ENCODE data around the gene BPIFB6. TPM values are rescaled to one million over a fixed set of nuclear protein-coding genes. Genes with fewer than 3 reads are reported as not detected.

BPIFB6 gene
- polyA plus RNA-seq, 2 of the 4 experiments (the other 2 are of a cell fraction), result not detected

GRCh38 chr20:33064572-33065287 lies 33.3 kb downstream of the BPIFB6 start:
- no peak overlapping the region for H3K4me3 ChIP-seq
- TF ChIP-seq HES2 (IDR thresholded peaks at IDR 0.05) (no peak), RARB (CRISPR knock-in tag; IDR thresholded peaks at IDR 0.05) (no peak), RFX5 (IDR thresholded peaks at IDR 0.05) (no peak), POLR2A (IDR thresholded peaks at IDR 0.05; ENCODE audit: low read length) (no peak), HOXA7 (CRISPR knock-in tag; IDR thresholded peaks at IDR 0.05) (no peak), KDM1A (IDR thresholded peaks at IDR 0.05; ENCODE audit: low read depth) (no peak), EP300 (IDR thresholded peaks at IDR 0.05) (no peak), ZFP36 (IDR thresholded peaks at IDR 0.05; ENCODE audit: borderline replicate concordance, partially characterized antibody) (no peak), GATA3 (IDR thresholded peaks at IDR 0.05; ENCODE audit: borderline replicate concordance) (no peak), FOSL2 (IDR thresholded peaks at IDR 0.05) (no peak), FOSL2 (CRISPR knock-in tag; IDR thresholded peaks at IDR 0.05) (no peak), JUN (IDR thresholded peaks at IDR 0.05) (no peak), POLR2AphosphoS2 (conservative IDR thresholded peaks at IDR 0.05; ENCODE audit: low read length) (no peak), NPAS2 (CRISPR knock-in tag; IDR thresholded peaks at IDR 0.05; ENCODE audit: borderline replicate concordance) (no peak), HEYL (CRISPR knock-in tag; IDR thresholded peaks at IDR 0.05) (no peak), ZC3H11A (IDR thresholded peaks at IDR 0.05) (no peak), NFE2L2 (conservative IDR thresholded peaks at IDR 0.05; ENCODE audit: low read length) (no peak), EHF (CRISPR knock-in tag; IDR thresholded peaks at IDR 0.05) (no peak), CHD4 (IDR thresholded peaks at IDR 0.05; ENCODE audit: borderline replicate concordance) (no peak), FOSB (CRISPR knock-in tag; IDR thresholded peaks at IDR 0.05) (no peak)
- TF ChIP-seq, protein P1, sequence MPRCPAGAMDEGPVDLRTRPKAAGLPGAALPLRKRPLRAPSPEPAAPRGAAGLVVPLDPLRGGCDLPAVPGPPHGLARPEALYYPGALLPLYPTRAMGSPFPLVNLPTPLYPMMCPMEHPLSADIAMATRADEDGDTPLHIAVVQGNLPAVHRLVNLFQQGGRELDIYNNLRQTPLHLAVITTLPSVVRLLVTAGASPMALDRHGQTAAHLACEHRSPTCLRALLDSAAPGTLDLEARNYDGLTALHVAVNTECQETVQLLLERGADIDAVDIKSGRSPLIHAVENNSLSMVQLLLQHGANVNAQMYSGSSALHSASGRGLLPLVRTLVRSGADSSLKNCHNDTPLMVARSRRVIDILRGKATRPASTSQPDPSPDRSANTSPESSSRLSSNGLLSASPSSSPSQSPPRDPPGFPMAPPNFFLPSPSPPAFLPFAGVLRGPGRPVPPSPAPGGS (IDR thresholded peaks at IDR 0.05), result no peak
- 52% methylated on average over 11 of the region's 11 CpGs for WGBS (ENCODE audit: missing lambda C conversion rate)
- POLR2A ChIA-PET, result no interaction called here
- no peak for DNase-seq (ENCODE audit: low read depth in 1 of 2, low spot score in 1 of 2)
- no peak overlapping the region for H3K4me2 ChIP-seq
- CTCF ChIA-PET, result no interaction called here
- FAIRE-seq, result no peak
- H3K27ac ChIP-seq, result no peak overlapping the region
- H3K4me1 ChIP-seq, result no peaks in the 10 kb centered on the region
- no peaks in the 10 kb centered on the region for H3K9me3 ChIP-seq
- no peak for ATAC-seq

DNA sequence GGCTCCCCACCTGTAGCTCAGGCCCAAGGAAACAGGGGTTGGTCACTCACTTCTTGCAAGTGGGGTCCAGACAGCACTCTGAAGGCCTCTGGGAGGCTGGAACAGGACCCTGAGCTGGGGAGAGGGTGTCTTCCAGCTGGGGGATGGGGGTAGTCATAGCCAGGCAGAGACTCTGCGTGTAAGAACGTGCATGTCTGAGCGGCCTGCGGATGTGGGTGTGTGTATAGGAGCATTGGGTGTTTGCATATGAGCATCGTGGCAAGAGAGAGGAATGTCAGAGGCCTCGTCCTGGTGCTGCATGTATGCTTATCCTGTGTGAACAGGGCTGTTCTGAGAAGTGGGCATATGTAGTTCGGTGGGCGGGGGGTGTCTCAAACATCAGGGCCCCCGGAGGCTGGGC lies 34.3 kb downstream of the BPIFB6 start:
- 37% methylated on average over 9 of the region's 9 CpGs for WGBS (ENCODE audit: missing lambda C conversion rate)
- no peaks in the 10 kb centered on the region for H3K4me1 ChIP-seq
- no peak overlapping the region for H3K4me3 ChIP-seq
- ATAC-seq (no peak), FAIRE-seq (no peak), DNase-seq (ENCODE audit: low read depth in 1 of 2, low spot score in 1 of 2) (no peak)
- H3K4me2 ChIP-seq, result no peak overlapping the region
- ChIA-PET POLR2A (no interaction called here), CTCF (interaction anchor here (1.8 kb wide), 1 partner anchor 9 kb away, joined by 5 read pairs; no protein-coding TSS in a partner anchor)
- H3K9me3 ChIP-seq, result no peaks in the 10 kb centered on the region
- no peak overlapping the region for H3K27ac ChIP-seq
- TF ChIP-seq MYC (IDR thresholded peaks at IDR 0.05; ENCODE audit: borderline replicate concordance, low read length), result no peak
- TF ChIP-seq ZSCAN20 (CRISPR knock-in tag; IDR thresholded peaks at IDR 0.05), result no peak
- TF ChIP-seq EHMT2 (IDR thresholded peaks at IDR 0.05; ENCODE audit: low read depth), result no peak
- no peak for TF ChIP-seq PHF8 (IDR thresholded peaks at IDR 0.05; ENCODE audit: borderline replicate concordance, low read depth)
- no peak for TF ChIP-seq EP300 (IDR thresholded peaks at IDR 0.05)
- no peak for TF ChIP-seq RAD21 (conservative IDR thresholded peaks at IDR 0.05 in 1 of 2, IDR thresholded peaks at IDR 0.05 in 1 of 2)
- no peak for TF ChIP-seq HES2 (IDR thresholded peaks at IDR 0.05)
- no peak for TF ChIP-seq HDAC2 (IDR thresholded peaks at IDR 0.05)
- TF ChIP-seq, protein P2, sequence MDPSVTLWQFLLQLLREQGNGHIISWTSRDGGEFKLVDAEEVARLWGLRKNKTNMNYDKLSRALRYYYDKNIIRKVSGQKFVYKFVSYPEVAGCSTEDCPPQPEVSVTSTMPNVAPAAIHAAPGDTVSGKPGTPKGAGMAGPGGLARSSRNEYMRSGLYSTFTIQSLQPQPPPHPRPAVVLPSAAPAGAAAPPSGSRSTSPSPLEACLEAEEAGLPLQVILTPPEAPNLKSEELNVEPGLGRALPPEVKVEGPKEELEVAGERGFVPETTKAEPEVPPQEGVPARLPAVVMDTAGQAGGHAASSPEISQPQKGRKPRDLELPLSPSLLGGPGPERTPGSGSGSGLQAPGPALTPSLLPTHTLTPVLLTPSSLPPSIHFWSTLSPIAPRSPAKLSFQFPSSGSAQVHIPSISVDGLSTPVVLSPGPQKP (IDR thresholded peaks at IDR 0.05; ENCODE audit: low read depth, low read length), result no peak
- no peak for TF ChIP-seq BHLHE40 (IDR thresholded peaks at IDR 0.05; ENCODE audit: low read depth, low read length)
- TF ChIP-seq RFX5 (IDR thresholded peaks at IDR 0.05), result no peak
- TF ChIP-seq, protein P3, sequence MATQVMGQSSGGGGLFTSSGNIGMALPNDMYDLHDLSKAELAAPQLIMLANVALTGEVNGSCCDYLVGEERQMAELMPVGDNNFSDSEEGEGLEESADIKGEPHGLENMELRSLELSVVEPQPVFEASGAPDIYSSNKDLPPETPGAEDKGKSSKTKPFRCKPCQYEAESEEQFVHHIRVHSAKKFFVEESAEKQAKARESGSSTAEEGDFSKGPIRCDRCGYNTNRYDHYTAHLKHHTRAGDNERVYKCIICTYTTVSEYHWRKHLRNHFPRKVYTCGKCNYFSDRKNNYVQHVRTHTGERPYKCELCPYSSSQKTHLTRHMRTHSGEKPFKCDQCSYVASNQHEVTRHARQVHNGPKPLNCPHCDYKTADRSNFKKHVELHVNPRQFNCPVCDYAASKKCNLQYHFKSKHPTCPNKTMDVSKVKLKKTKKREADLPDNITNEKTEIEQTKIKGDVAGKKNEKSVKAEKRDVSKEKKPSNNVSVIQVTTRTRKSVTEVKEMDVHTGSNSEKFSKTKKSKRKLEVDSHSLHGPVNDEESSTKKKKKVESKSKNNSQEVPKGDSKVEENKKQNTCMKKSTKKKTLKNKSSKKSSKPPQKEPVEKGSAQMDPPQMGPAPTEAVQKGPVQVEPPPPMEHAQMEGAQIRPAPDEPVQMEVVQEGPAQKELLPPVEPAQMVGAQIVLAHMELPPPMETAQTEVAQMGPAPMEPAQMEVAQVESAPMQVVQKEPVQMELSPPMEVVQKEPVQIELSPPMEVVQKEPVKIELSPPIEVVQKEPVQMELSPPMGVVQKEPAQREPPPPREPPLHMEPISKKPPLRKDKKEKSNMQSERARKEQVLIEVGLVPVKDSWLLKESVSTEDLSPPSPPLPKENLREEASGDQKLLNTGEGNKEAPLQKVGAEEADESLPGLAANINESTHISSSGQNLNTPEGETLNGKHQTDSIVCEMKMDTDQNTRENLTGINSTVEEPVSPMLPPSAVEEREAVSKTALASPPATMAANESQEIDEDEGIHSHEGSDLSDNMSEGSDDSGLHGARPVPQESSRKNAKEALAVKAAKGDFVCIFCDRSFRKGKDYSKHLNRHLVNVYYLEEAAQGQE (IDR thresholded peaks at IDR 0.05), result no peak
- TF ChIP-seq POLR2AphosphoS2 (conservative IDR thresholded peaks at IDR 0.05; ENCODE audit: low read length), result no peak
- no peak for TF ChIP-seq CHD2 (IDR thresholded peaks at IDR 0.05; ENCODE audit: low read length, partially characterized antibody)
- no peak for TF ChIP-seq RCOR1 (IDR thresholded peaks at IDR 0.05; ENCODE audit: low read depth, low read length)
- TF ChIP-seq NR3C1 (IDR thresholded peaks at IDR 0.05), result no peak

All from A549 (cell line).